RKO (cell line): ENCODE results near the gene HCRTR1.

Experiments used
- DNase-seq: peaks from one replicate; pipeline ENCODE4 v3.0.0-alpha.2; 2016; ENCODE audit warnings: low spot score

The HCRTR1 gene

DNA sequence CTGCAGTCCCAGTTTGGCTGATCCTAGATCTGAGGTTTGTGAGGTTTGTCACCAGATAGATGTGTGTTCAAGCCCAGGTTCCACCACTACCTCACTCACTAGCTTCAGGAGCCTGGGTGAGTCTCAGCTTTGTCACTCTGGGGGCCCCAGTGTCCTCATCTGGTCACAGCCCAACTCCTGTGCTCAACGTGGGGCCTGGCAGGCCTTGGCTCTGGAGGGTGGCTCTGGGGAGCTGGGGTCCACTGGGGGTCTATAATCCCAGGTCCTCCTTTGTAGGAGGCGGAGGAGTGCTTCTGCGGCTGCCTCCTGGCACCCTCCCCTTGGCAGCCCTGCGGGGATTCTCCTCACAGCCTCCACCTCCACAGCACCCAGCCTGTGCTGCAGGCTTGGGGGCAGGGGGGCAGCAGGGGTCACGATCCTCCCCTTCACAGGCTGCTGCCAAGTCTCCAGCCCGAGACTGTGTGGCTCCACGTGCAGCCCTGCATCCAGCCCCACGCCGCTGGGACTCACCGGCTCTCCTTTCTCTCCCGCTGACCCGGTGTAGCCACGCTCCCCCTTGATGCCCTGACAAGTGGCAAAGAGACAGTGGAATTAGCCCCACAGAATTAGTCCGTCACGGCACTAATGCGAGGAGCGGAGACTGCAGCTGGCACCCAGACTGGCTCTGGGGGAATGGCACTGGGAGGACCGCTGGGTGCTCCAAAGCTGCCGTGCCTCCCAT is 49.7 kb downstream of the HCRTR1 start:
- no peak for DNase-seq

DNA sequence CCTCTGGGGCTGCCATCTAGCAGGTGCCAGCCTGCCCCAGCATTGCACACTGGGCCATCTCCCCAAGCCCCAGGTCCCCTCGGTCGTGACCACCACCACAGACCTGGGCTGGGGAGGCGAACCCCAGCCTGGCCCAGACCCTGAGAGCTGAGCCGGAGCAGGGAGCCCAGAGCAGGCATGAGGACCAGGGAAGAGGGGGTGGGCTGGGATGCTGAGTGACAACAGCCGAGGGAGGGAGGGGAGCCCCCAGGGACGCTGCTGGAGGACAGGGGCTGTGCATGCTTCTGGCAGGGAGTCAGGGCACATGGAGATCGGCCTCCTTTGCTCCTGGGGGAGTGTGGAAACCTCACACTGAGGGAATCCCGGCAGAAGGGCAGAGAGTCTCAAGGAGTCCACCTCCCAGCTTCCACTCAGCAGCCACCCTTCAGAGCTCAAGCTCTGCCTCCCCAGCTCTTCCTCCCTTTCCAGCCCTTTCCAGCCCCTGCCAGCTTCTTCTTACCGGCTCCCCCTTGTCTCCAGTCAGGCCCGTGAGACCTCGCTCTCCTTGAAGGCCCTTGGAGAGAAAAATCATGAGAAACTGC is 50.9 kb downstream of the HCRTR1 start:
- no peak for DNase-seq

DNA sequence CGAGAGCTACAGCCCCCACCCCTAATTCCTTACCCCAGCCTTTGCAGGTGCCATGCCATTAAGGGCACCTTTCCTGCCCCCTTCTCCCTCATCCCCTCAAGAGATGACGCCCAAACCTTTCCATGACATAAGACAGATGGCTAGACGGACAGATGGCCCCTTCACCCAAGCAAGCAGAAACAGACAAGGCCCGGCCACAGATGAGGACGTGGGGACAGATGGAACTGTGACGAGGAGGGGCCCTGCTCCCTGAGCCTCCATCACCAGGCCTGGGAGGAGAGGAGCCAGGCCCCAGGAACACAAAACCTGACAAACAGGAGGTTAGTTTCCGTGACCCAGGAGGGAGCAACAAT is 51.9 kb downstream of the HCRTR1 start:
- no peak for DNase-seq

DNA sequence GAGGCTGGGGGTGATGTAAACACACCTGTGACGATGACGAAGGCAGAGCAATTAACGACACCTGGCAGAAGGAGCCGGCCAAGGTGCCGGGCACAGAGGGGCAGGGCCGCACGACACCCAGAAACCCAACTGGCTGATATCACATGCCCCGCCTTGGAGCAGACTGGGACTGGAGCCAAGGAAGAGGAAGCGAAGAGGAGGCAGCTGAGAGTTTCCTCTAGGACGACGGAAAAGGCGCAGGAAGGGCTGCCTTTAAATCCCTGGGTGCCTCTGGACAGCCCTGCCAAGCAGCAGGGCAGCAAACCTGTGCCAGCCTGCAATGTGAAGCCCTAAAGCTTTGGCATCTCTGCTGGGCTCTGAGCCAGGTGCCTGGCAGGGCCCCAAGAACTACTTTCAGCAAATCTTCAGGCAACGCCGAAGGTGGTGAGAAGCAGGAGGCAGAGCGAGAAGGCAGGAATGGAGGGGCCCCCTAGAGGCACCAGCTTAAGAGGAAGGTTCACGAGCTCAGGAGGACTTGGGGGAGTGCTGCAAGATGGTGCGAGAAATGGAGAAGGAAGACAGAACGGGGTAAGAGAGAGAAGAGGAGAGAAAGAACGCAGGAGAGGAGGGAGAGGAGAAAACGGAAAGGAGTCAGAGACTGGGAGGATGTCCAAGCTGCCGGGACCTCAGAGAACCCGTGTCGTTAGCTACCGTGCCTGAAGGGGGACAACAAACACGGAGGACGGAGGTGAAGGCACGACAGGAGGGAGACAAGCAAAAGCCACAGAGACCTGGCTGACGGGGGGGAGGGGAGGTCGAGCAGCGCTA is 52.5 kb downstream of the HCRTR1 start:
- DNase-seq = no peak

DNA sequence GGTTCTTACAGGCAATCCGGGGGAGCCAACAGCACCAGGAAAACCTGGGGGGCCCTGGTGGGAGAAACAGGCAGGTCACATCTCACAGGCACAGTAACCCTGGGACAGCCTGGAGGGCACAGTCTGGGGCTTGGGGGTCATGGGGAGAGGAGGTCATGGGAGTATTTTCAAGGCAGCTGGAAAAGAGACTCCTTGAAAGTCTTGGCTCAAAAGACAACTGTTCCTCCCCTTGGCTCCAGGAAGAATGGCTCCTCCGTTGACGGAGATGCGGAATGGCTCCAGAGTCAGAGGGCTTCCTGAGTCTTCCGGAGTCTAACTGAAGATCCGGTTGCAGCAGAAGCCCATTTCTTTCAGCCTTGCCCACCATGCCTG is 53.1 kb downstream of the HCRTR1 start:
- DNase-seq = no peak

DNA sequence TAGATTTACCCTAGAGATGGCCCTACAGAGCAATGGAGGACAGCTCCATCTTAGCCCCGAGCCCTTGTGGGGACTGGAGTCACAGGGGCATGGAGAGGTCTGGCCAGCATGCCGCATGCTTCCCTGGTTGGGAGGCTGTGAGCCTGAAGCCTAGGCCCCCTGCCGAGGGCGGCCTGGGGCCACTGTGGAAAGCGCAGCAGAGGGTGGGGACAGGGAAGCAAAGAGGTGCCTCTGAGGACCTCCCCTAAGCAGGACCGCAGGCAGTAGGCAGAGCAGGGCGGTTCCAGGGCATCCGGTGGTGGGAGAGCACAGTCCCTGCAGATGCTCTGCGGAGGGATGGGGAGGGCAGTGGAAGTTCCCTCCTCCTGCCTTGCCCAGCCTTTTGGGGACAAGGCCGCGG is 53.7 kb downstream of the HCRTR1 start:
- DNase-seq = no peak

DNA sequence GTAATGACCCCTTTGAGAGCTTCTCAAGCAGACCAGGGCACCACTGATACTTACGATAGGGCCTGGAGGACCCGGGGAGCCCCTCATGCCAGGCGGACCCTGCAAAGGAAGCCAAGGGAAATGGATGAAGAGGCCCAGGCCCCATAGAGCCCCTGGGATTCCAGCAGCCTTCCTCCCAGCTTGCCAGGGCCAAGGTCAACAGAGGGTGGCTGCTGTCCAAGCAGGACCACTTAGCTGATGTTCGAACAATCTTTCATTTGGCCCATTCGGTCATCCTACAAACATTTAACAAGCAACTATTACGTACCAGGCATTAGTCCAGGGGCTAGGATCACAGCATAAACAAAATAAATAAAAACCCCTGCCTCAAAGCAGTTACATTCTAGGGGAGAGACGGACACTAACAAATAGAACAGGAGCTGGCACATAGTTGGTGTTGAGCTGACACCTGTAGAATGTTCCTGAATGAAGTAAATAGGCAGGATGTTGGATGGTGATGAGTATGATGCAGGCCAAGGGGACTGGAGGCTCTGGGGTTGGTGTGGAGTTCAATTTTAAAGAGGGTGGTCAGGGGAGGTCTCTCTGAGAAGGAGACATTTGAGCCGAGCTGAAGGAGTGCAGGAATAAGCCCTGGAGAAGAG is 54.2 kb downstream of the HCRTR1 start:
- DNase-seq = no peak

DNA sequence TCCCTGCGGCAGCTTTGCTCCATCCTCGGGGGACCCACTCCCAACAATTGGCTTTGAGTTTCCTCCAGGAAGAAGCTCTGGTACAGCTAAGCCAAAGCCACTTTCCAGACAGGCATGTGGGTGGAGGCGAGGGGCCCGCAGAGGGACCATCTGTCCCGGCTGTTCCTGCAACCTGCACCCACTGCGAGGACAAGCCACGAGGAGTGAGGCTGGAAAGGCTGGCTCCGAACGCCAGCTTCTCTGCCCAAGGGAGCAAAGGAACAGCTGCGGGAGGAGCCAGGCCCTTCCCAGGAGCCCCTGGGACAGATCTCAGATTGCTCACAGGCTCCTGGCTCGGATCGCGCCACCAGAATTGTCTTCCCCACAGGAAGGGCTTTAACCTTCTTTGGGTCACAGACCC is 55.5 kb downstream of the HCRTR1 start:
- DNase-seq = no peak

DNA sequence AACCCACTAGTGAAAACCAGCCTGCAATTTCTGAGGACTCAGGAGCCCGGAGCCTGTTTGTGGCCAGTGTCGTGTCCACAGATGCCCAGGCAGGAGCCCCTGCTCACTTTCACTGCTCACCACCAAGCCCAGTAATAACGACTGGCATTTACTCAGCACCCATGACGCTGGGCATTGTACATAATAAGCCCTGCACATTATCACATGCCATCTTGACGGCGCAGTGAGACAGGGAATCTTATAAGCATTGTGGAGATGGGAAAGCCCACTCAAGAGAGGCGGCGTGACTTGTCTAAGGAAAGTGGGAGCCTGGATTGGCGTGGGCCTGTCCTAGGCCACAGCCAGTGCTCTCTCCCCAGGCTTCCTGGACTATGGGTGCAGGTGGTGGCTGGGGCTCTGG is 55.9 kb downstream of the HCRTR1 start:
- DNase-seq = no peak

DNA sequence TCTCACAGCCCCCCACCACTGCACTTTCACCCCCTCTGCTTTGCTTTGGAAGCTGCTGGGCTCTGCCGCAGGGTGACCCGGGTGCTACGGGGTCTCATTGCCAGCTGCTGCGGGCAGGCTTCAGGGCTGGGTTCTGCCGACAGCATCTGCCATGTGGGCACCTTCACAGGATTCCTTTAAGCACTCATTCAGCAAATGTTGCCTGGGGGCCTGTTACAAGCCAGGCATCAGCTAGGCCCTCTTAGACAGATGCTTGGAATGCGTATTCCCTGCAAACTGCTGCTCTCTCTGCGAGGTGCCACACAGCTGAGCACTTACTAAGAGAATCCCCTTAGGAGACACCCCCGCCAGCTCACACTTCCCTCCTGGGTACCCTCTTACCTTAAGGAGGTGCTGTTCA is 57.1 kb downstream of the HCRTR1 start:
- no peak for DNase-seq

DNA sequence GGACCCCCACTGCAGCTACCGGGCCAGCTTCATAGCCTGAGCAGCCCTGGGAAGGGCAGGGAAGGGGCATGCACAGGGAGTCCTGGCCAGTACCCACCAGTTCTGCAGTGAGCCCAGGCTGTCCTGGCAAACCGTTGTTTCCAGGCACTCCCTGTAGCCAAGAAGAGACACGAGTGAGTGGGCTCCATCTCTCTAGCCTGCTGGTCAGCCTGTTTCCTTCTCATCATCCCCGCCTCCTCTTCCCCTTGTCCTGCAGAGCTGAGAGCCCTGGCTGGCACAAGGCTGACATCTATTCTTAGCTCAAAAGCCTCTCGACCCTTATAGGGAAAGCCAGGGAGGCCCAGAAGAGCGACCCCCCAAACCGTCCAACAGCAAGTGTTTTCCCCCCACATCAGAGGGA is 57.7 kb downstream of the HCRTR1 start:
- no peak for DNase-seq

DNA sequence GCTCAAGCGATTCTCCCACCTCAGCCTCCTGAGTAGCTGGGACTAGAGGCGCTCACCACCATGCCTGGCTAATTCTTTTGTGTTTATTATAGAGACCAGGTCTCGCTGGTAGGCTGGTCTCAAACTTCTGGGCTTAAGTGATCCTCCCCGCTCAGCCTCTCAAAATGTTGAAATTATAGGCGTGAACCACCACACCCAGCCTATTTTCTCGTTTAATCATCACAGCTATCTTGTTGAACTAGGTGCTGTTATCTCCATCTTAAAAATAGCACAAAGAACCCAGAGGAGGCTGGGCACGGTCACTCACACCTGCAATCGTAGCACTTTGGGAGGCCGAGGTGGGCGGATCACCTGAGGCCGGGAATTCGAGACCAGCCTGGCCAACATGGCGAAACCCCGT is 58.3 kb downstream of the HCRTR1 start:
- no peak for DNase-seq
